Urinary bladder (tissue), 4 donors: ENCODE data around the gene C18orf54. TPM values are rescaled to one million over a fixed set of nuclear protein-coding genes. Genes with fewer than 3 reads are reported as not detected.
"Not testable (repeated sequence)": the region's sequence is repeated elsewhere in the genome, so short reads cannot be mapped to it uniquely, and the experiment has no call there.

Experiments used
- DNase-seq: peaks from one replicate; pipeline ENCODE4 v3.0.0-alpha.2; 2015; ENCODE audit errors: extremely low spot score
- H3K27ac ChIP-seq: one replicate; pipeline ENCODE4 v1.5.1; 2013; ENCODE audit warnings: low read depth, mild to moderate bottlenecking, moderate library complexity
- H3K36me3 ChIP-seq: one replicate; pipeline ENCODE4 v1.6.1; 2013; ENCODE audit warnings: mild to moderate bottlenecking, moderate library complexity; ENCODE audit not compliant: insufficient read depth
- H3K4me1 ChIP-seq: one replicate; pipeline ENCODE4 v1.6.1; 2013; ENCODE audit warnings: mild to moderate bottlenecking, moderate library complexity; ENCODE audit not compliant: insufficient read depth
- H3K4me3 ChIP-seq: one replicate; pipeline ENCODE4 v1.5.1; 2013; ENCODE audit warnings: low read depth, low read length
- WGBS: extraction: QIAGEN DNeasy Blood & Tissue Kit; methylation state at CpG from one replicate; pipeline ENCODE4 v1.1.7; 2013; 5-methylcytosine and 5-hydroxymethylcytosine counted together
- polyA plus RNA-seq: library from polyadenylated mRNA; stranded (reverse); fragments of 200-250 nt; gene quantifications from one replicate; pipeline ENCODE4 v1.2.3, GENCODE V29; 2013
- total RNA-seq: library from RNA; depleted of rRNA; stranded (reverse); fragments of >200 nt; gene quantifications from one replicate; pipeline ENCODE4 v1.2.3, GENCODE V29; 2014
- donor health status: healthy with polysubstance abuse.
- donor health status: healthy.

The C18orf54 gene
- total RNA-seq = 17.3 TPM
- polyA plus RNA-seq = 1.4 TPM

DNA sequence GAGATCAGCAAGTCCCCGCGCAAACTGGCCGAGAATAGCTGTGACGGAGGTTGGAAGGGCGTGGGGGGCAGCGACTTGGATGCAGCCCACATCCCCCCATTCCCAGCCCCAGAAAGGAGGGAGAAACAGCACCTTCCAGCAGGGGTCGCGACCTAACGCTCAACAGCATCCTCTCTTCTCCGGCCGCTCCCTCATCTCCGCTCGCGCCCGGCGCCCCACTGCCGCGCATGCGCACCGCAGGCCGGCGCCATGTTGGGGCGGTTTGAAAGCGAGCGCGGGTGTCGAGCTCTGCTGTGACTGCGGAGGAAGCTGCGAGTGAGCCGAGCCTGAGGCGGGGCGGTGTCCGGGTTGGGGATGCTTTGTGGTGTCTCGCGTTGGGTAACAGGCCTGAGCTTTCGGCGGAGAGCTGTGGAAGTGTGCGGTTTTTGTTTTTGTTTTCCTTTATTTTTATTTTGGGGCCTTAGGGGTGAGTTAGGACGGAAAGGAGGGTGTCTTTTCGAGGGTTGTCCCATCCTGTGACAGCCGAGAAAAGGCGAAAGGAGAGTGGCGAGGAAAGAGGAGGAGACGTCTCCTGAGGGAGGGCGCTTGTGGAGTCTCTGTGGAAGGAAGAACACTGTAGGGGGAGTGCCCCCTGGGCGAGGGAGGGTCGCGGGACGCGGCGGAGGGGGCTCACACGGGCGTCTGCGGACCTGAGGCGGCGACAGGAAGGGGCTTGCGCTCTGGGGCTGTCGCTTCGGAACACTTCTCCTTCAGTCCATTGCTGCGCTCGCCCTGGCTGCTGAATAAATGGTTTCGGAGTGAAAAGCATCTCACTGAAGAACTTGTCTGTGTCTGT, at the start of gene C18orf54, which contains the start of gene STARD6:
TSS of gene C18orf54 (plus strand) at position 247 of the 835 bp plus-strand sequence. CDS start 2,667 bp downstream, outside the sequence.
TSS of gene STARD6 (minus strand) at position 199 of the 835 bp plus-strand sequence. CDS start 3,285 bp downstream, outside the sequence.
- H3K27ac ChIP-seq = no peak within 1 kb of the TSS
- no peaks in the 10 kb centered on the region for H3K36me3 ChIP-seq
- peak; percentile 70 for DNase-seq
- no peaks in the 10 kb centered on the region for H3K4me1 ChIP-seq
- H3K4me3 ChIP-seq = peak within 1 kb of the TSS; percentile 71
- WGBS = under 1% methylated on average over 62 of the region's 62 CpGs

DNA sequence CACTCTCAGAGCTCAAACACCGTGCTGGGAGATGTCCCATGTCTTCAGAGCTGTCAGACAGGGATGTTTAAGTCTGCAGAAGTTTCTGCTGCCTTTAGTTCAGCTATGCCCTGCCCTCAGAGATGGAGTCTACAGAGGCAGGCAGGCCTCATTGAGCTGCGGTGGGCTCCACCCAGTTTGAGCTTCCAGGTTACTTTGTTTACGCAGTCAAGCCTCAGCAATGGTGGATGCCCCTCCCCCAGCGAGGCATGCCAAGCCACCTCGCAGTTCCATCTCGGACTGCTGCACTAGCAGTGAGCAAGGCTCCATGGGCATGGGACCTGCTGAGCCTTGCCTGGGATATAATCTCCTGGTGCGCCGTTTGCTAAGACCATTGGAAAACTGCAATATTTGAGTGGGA, 48.1 kb upstream of the C18orf54 start:
- not testable (repeated sequence) for H3K27ac ChIP-seq, DNase-seq, H3K36me3 ChIP-seq, H3K4me3 ChIP-seq, H3K4me1 ChIP-seq
- WGBS = 83% methylated on average over 8 of the region's 8 CpGs

DNA sequence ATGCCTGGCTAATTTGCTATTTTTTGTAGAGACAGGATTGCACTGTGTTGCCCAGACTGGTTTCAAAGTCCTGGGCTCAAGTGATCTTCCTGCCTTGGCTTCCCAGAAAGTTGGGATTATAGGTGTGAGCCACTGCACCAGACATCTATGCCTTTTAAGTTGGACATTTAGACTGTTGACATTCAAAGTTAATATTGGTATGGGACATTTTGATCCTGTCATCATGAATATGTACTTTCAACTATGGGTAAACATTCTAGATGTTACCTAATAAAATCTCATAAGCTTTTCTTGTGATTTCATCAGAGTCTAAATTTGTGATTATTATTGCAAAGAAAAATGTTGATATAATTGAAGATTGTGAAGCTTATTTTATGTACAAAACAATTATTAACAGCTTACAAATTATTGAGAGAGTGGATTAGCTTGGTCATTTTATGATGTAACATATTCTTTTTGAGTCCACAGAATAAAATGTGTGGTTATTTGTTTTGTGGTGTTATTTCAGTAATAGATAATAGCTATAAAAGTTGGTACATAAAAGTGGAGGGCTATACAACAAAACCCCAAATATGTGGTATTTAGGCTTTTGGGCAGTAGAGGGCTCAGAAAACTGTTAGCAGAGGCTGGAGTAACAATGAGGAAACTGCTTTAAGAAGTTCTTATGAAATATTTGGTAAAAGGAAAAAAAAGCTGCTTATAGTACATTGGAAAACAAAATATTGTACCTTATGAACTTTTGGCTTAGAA, 41.5 kb upstream of the C18orf54 start:
- H3K27ac ChIP-seq = no peak overlapping the region
- H3K36me3 ChIP-seq = no peaks in the 10 kb centered on the region
- DNase-seq = no peak
- H3K4me3 ChIP-seq = no peak overlapping the region
- no peaks in the 10 kb centered on the region for H3K4me1 ChIP-seq

DNA sequence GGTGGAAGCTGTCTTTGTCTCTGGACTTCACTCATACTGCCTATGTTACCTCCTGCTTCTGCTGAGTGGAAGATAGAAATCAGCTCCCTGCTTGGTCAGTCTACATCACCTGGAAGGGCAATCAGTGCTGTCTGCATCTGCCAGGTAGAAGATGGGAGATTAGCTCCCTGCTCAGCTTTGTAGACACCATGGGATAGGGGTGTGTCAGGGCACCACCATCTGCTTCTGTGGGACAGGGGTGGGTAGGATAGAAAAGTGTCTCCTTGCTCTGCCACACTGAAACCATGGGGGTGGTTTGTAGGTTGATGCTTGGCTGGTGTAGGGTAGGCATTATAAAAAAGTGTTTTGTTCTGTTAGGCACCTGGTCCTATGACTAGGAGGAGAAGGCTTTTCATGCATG, 34.1 kb upstream of the C18orf54 start:
- Histone ChIP-seq H3K4me1 (no peaks in the 10 kb centered on the region), H3K4me3 (no peak overlapping the region), H3K27ac (no peak overlapping the region), H3K36me3 (no peaks in the 10 kb centered on the region)
- DNase-seq = no peak

DNA sequence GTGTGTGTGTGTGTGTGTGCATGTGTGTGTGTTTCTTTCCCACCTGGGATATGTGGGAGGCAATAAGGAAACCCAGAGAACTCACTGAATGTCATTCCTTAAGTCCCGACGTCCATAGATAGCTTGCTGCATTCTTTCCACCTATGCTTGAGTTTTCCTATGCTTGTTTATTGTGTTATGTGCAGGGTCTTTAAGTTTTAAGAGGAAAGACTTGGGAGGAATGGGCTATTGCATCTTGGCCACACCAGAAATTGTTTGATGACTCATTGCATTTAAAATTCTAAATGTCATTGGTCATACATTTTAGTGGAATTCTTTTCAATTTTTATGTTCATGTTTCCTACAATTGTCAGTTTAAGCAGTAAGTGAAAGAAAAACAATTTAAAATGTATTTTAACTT, 33.7 kb upstream of the C18orf54 start:
- no peak overlapping the region for H3K4me3 ChIP-seq
- 64% methylated on average over 2 of the region's 2 CpGs for WGBS
- no peak for DNase-seq
- H3K27ac ChIP-seq = no peak overlapping the region
- H3K4me1 ChIP-seq = no peaks in the 10 kb centered on the region
- H3K36me3 ChIP-seq = no peaks in the 10 kb centered on the region

DNA sequence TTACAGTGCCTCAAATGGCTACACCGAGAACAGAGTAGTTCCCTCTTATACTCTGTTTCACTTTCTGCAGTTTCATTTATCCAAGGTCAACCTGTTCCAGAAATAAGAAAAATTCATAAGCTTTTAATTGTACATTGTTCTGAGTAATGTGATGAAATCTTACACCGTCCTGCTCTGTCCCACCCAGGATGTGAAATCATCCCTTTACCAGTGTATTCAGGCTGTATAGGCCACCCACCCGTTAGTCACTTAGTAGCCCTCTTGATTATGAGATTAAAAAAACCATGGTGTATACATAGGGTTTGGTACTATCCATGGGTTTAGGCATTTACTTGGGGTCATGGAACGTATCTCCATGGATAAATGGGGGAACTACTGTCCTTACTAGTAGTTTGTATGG, 29.9 kb upstream of the C18orf54 start:
- H3K36me3 ChIP-seq = no peaks in the 10 kb centered on the region
- WGBS = 71% methylated on average over 4 of the region's 4 CpGs
- H3K27ac ChIP-seq = no peak overlapping the region
- no peaks in the 10 kb centered on the region for H3K4me1 ChIP-seq
- no peak overlapping the region for H3K4me3 ChIP-seq
- DNase-seq = no peak

DNA sequence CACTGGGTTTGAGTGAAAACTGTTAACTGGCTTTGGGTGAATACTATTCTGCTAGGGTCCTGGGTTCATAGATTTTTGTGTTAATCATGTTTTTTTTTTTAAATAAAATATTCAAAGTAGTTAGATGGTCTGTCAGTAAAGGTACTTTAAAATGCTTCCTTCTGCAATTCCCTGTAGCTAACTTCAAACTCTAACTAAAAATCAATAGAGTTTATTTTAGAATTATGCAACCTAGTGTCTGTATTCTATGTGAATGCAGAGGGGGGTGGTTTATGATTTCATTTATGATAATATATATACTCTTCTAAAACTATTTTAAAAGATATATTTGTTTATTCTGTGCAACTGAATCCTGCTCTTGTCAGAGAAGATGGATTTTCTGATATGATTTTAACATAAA, 27.9 kb upstream of the C18orf54 start:
- no peak for DNase-seq
- no peaks in the 10 kb centered on the region for H3K4me1 ChIP-seq

DNA sequence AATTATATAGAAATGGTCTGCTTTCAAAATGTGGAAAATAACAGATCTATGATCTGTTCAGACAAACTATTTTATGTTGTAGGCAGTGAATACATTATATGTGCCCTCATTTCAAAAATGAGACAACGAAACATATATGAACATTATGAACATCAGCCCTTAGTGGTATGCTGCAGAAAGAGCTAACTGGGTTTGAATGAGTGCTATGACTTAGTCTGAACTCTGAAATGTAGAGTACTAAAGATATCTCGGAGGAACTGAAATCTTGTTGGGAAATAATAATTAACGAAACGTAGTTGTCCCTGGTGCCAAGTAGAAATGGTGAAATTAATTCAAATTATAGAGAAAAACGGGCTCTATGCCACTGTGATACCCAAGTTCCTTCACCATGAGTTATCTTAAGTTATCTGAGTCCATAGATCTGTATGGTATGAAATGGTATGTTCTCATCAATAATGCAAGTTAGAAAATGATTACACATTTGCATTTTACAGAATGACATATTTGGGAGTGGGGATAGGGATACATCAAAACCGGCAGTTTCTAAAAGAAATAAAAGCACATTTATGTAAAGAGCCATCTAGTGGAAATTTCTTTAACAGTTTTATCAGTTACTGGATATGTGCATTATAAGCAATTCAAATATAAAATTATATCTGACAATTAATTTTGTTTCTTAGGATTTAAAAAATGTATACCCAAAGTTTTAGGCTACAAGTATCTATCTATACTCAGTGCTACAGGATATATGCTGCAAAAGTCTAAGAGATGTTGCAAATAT, 26.7 kb upstream of the C18orf54 start:
- Histone ChIP-seq H3K36me3 (no peaks in the 10 kb centered on the region), H3K4me1 (no peaks in the 10 kb centered on the region), H3K27ac (no peak overlapping the region), H3K4me3 (no peak overlapping the region)
- DNase-seq = no peak
- WGBS = 74% methylated on average over 6 of the region's 6 CpGs

More for the DNA sequence above, 27.9 kb upstream of the C18orf54 start:
- H3K36me3 ChIP-seq = no peaks in the 10 kb centered on the region
- H3K27ac ChIP-seq = no peak overlapping the region
- H3K4me3 ChIP-seq = no peak overlapping the region

DNA sequence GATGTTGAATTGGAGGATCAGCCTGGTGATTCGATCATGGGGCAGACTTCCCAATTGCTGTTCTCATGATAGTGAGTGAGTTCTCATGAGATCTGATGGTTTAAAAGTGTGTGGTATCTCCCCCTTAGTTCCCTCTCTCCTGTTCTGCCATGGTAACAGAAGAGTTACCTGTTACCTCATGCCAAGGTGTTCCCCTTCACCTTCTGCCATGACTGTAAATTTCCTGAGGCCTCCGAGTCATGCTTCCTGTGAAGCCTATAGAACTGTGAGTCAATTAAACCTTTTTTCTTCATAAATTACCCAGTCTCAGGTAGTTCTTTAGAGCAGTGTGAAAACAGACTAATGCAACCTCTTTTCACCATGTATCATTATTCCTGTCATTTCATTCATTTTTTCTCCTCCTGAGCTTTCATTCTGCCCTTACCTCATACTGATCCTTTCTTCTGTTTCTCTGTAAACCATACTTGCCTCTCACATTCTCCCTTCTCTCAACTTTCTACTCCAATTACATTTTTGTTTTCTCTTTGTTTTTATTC, 22.0 kb upstream of the C18orf54 start:
- no peak for DNase-seq
- 85% methylated on average over 2 of the region's 2 CpGs for WGBS
- no peaks in the 10 kb centered on the region for H3K4me1 ChIP-seq
- no peak overlapping the region for H3K27ac ChIP-seq
- no peaks in the 10 kb centered on the region for H3K36me3 ChIP-seq
- H3K4me3 ChIP-seq = no peak overlapping the region

DNA sequence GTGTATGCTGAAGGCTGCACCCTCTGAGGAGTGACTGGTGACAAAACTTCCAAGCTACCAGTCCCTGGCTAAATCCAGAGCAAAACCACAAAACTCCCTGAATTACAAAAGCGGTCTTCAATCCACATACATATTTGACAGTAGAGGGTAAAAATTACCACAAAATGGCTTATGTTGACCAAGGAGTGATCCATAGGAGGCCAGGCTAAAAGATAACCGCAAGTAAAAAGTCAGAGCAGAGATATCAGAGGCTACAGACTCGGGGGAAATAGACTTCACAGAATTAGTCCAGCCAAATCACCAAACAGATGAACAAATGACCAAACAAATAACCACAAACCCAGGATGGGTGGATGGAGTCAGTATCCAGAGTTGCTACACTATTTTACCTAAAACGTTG, 19.5 kb upstream of the C18orf54 start:
- no peak for DNase-seq
- Histone ChIP-seq H3K36me3 (no peaks in the 10 kb centered on the region), H3K27ac (no peak overlapping the region), H3K4me1 (no peaks in the 10 kb centered on the region), H3K4me3 (no peak overlapping the region)
- 89% methylated on average over 4 of the region's 4 CpGs for WGBS

DNA sequence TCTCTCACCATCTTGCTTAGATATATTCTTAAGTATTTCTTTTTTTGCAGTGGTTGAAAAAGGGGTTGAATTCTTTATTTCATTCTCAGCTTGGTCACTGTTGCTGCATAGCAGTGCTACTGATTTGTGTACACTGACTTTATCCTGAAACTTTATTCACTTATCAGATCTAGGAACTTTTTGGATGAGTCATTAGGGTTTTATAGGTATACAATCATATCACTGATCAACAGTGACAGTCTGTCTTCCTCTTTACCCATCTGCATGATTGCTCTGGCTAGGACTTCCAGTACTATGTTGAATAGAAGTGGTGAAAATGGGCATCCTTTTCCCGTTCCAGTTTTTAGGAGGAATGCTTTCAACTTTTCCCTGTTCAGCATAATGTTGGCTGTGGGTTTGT, 6.5 kb upstream of the C18orf54 start:
- H3K4me1 ChIP-seq = no peaks in the 10 kb centered on the region
- H3K27ac ChIP-seq = no peak overlapping the region
- H3K4me3 ChIP-seq = no peak overlapping the region
- H3K36me3 ChIP-seq = no peaks in the 10 kb centered on the region
- 86% methylated on average over 1 of the region's 1 CpG for WGBS
- DNase-seq = no peak

DNA sequence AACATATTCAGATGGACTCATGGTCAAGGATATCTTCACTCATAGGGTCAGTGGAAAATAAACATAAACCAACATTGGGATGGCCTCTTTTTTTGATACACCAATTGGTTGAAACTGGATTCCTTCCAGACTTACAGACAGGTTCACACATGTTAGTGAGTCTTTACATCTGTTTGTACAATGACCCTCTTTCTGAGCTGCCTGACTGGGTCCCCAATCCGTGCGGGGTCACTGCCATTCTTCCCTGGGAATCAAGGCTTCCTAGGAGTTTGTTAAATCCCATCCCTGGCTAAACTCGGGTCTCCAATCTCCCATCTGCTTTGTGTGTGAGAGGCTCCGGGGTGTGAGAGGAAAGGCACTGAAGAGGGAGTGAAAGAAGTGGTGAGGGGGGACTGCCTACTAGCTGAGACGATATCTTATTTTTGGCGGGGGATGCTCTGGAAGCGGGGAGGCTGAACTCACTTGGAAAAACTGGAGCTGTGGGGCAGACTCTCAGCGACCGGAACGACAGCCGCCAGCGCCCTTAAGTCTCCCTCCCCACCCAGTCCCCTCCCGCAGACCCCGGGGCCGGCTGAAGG, 535 bp upstream of the C18orf54 start:
- 2% methylated on average over 15 of the region's 15 CpGs for WGBS
- Histone ChIP-seq H3K36me3 (no peaks in the 10 kb centered on the region), H3K4me3 (peak overlapping the region; percentile 71), H3K4me1 (no peaks in the 10 kb centered on the region), H3K27ac (no peak overlapping the region)
- DNase-seq = peak; percentile 21

DNA sequence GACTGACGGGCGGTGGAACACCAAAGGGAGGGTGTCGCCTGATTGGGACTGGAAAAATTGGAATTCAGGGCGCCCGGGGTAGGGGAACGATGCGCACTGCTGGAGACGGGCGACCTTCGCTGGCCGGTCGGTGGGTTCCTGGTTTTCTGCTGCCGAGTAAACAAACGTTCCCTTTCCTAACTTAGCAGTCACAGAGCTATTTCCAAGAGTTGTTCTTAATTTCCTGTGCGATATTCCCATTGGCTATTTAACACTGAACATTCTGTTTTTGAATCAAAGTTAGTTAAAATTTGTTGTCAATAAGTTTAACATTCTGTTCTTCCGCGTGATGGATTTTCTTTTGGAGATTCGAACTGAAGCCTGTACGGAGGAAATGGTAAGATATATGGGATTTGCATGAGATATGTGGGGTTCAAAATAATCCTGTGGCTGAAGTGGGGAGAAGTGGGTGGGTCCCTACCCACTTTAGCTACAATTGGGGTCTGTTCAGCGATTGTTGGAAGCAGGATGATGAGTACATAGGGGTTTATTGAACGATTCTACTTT, 862 bp downstream of the C18orf54 start:
- no peak for DNase-seq
- WGBS = 2% methylated on average over 21 of the region's 21 CpGs
- H3K36me3 ChIP-seq = no peaks in the 10 kb centered on the region
- H3K4me1 ChIP-seq = no peaks in the 10 kb centered on the region
- H3K4me3 ChIP-seq = peak overlapping the region; percentile 71
- no peak overlapping the region for H3K27ac ChIP-seq
